Fibroblast of the conjunctiva (primary cell): ENCODE data around the gene TMEM19.
"Not testable (repeated sequence)": the region's sequence is repeated elsewhere in the genome, so short reads cannot be mapped to it uniquely, and the experiment has no call there.

ENCODE experiments used
- DNase-seq: peaks from one replicate; pipeline ENCODE4 v3.0.0-alpha.2; 2010; ENCODE audit warnings: low read depth

TMEM19 gene

GRCh38 chr12:71666259-71666658 is 19.6 kb upstream of the TMEM19 start:
- DNase-seq: no peak

DNA sequence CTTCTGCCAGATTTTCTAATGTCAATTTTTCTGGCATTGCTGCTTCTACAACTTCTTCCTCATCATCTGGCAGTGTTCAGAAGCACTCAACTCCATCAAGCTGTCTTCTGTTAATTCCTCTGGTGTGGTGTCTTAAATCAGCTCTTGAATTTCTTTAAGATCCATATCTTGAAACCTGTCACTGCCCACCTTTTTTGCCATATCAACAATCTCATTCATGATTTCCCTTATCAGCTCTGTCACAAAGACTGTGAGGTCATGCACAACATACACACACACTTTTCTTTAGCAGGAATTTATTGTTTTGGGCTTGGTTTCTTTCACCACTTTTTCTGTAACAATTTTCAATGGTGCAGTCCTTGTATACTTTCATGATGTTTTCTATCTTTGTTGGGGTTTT is 14.6 kb upstream of the TMEM19 start:
- no peak for DNase-seq

GRCh38 chr12:71671816-71672215 is 14.1 kb upstream of the TMEM19 start:
- no peak for DNase-seq

DNA sequence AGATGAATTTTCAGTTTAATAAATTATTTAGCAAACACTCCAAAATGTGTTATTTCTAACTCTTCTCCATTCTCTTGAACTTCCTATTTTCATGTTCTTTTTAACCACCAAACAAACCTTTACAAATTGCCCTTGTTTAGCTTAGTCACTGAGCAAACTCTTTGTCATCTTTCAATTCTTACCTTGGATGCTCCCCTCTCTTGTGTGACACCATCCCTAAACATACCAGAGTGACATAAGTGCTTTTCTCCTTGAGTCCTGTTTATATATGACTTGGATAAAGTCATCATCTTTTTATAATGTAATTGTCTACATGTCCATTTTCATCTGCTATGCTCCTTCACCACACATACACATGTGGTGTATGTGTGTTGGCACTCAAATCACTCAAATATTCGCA is 3.4 kb upstream of the TMEM19 start:
- no peak for DNase-seq

DNA sequence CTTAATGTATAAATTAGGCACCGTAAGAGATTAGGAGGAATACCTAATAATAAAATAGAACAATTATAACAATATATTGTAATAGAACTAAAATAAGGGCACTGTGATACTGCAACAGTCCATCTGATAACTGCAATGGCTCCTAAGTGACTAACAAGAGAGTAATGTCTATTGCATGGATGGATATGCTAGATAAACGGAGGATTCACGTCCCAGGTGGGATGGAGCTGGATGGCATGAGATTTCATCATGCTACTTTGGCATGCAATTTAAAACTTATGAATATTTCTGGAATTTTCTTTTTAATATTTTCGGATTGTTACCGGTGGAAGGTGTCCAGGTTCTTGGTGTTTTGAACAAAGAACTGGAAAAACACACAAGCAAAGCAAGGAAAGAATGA is 2.2 kb upstream of the TMEM19 start:
- no peak for DNase-seq

GRCh38 chr12:71684081-71684480 is 1.8 kb upstream of the TMEM19 start:
- no peak for DNase-seq

DNA sequence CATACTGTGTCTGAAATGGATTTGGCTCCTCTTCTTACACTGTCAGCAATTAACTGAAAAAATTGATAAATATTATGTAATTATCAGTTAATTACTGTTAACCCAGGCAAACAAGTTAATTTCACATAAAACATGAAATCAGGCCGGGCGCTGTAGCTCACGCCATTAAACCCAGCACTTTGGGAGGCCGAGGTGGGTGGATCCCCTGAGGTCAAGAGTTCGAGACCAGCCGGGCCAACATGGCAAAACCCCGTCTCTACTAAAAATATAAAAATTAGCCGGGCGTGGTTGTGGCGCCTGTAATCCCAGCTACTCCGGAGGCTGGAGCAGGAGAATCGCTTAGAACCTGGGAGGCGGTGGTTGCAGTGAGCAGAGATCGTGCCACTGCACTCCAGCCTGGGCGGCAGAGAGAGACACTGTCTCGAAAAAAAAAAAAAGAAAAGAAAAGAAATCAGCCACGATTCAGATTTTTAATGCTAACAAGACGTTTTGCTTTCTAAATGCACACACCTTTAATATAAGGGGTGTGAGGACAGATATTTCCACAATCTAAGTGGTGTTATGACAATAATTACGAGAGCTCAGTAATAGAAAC is 473 bp upstream of the TMEM19 start:
- DNase-seq: no peak

DNA sequence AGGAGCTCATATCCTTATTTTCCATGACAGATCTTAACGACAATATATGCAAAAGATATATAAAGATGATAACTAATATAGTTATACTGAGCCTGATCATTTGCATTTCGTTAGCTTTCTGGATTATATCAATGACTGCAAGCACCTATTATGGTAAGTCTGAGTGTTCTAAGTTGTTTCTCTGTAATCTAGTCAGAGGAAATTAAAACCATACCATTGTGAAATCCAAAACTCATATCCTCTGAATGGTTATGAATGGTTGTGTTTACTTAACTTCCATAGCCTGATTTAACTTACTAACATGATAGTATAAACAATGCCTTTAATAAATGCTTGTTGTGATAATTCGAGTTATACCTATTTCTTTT is 760 bp downstream of the TMEM19 start:
- no peak for DNase-seq

GRCh38 chr12:71687172-71687571 is 1.3 kb downstream of the TMEM19 start:
- not testable (repeated sequence) for DNase-seq

DNA sequence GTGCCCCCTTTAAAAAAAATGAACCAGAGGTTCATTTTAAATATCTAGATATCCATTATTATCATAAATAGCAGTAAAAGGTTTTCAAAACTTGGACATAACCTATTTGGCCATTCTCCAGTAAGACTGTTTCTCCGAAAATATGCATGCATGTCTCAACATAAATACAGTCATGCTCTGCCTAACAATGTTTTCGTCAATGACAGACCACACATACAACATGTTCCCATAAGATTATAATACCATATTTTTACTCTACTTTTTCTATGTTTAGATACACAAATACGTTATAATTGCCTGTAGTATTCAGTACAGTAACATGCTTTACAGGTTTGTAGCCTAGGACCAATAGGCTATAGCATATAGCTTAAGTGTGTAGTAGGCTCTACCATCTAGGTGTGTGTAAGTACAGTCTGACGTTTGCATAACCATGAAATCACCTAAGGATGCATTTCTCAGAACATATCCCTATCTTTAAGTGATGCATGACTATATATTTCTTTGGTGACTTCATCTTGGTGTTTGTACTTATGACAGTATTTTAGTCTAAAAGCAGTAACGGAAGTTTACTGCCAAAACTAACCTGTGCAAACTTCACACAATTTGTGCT is 3.2 kb downstream of the TMEM19 start:
- DNase-seq: no peak

DNA sequence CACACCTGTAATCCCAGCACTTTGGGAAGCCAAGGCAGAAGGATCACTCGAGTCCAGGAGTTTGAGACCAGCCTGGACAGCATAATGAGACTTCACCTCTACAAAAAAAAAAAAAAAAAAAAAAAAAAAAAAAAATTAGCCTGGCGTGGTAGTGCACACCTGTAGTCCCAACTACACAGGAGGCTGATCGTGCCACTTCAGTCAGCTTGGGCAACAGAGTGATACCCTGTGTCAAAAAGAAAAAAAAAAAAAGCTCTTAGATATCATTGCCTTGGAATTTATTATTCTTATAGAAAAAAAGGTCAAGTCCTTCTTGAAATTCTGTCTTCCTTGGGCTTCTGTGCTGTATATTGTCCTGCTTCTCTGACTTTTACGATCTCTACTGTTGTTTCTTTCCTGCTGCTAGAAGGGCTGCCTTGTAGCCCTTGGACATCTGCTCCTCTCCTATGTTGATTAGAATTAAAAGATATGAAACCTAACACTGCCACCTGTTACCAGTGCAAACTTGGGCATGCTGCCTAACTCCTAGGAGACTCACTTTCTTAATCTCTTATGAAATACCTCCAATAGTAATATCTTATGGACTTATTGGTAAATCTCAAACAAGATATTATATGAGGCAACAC is 5.7 kb downstream of the TMEM19 start:
- no peak for DNase-seq

DNA sequence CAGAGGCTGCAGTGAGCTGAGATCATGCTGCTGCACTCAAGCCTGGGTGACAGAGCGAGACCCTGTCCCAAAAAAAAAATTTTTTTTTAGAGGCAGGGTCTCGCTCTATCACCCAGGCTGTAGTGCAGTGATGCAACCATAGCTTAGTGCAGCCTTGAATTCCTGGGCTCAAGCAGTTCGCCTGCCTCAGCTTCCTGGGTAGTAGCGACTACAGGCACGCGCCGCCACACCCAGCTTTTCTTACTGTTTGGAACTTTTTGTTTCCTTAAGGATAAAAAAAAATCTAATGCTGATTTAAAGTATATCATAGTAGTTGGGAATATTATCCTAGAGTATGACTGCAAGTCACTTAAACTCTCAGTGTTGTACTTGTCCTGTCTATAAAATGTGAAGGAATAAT is 7.2 kb downstream of the TMEM19 start:
- no peak for DNase-seq

- not testable (repeated sequence) for DNase-seq
Measured at GRCh38 chr12:71693651-71694050, 7.8 kb downstream of the TMEM19 start.

DNA sequence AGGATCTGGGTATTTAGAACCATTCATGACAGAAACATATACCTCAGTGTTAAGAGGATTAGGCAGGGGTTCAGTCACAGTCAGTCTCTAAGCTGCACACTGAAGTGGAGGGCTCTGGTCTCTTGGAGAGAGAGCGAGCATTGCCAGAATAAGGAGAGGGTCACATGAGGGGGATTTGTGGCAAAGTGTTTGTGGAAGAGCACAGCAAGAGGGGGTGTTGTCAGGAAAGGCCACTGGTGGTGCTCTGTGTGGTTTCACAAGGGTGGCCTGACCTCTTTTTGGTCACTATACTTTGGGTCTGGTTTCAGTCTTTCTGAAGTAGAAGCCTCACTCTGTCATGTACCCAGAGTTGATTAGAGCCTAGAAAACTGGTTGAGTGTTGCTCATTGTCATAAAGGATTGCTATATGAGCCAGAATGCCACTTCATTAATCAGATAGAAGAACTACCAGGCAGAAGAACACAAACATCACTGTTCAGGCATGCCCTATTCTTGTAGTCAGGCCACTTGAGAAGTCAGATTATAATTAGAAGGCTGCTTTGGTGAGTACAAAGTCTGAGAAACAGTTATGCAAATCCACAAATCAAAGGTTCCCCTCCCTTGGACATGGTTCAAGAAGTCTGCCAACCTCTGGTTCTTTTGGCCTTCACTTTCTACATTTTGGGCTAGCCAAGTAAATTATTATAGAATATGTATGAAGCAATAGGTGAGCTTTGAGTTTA is 8.4 kb downstream of the TMEM19 start:
- no peak for DNase-seq

- no peak for DNase-seq
Measured at GRCh38 chr12:71695782-71696181, 9.9 kb downstream of the TMEM19 start.

DNA sequence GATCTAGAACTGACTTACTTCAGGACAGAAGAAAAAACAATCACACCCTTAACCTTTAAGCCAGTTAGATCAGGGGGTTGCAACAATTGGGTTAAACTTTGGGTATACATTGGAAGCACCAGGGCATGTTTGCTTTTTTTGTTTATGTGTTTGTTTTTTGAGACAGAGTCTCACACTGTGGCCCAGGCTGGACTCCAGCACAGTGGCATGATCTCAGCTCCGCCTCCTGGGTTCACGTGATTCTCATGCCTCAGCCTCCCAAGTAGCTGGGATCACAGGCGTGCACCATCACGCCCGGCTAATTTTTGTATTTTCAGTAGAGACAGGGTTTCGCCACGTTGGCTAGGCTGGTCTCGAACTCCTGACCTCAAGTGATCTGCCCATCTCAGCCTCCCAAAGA is 16.3 kb downstream of the TMEM19 start:
- not testable (repeated sequence) for DNase-seq

DNA sequence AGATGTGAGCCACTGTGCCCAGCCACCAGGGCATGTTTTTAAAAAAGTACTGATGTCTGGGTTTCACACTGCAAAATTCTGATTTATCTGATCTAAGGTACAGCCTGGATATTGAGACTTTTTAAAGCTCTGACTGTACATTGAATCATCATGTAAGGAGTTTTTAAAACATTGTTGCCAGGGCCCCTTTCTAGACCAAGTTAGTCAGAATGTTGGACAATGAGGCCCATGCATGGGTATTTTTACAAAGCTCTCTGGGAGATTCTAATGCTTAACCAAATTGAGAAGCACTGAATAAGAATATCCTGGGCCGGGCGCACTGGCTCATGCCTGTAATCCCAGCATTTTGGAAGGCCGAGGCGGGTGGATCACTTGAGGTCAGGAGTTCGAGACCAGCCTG is 16.7 kb downstream of the TMEM19 start:
- DNase-seq: no peak

GRCh38 chr12:71703206-71703605 is 17.3 kb downstream of the TMEM19 start:
- DNase-seq: no peak

GRCh38 chr12:71704920-71705319 is 19.0 kb downstream of the TMEM19 start:
- DNase-seq: no peak

DNA sequence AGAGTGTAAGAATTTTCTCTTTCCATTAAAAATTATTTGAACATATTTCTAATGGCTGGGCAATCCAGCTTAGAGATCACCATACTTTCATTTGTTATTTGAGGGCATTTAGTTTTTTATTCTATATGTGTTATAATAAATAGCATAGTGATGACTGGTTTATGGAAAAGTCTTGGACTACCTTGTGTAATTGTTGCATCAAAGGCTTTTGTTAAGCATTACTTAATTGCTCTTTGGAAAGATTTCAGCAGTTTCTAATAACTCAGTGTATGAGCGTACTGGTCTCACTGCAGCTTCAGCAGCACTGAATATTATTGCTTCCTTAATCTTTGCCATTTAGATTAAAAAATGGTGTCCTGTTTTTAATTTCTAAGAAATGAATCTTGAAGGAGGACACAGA is 22.8 kb downstream of the TMEM19 start:
- no peak for DNase-seq

DNA sequence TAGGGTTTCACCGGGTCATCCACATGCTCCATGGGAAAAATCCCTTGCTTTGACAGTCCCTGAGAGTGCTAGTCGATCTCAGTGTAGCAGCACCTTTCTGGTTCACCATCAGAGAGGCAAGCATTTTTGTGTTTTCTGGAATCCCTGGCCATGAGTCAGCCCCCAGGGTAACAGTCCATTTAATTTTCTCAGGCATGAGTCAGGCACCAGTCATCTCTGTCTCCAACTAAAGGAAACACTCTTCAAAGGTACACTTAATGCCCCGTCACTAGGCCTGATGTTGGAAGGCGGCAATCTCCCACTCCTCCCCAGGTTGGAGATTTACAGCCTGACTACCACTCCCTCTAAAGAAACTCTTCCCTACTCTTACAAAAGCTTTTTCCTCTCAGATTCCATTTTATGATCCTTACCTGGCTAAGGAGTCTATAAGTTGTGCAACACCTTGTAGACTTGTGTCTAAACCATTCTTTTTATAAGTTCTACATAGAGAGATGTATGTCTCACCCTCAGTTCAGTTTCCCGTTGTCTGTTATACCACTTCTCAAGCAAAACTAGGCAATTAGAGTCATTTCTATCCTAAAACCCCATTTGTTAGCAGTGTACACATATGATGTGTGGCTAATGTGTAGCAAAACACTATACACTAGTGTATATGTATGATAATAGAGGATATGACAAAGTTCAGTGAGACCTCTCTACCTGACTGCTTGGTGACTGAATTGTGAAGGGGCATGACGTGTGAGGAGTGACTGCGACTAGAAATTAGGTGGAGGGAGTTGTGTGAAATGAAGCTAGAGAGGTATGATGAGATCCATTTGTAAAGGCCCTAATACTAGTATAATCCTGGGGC is 24.6 kb downstream of the TMEM19 start:
- peak; percentile 37 for DNase-seq

DNA sequence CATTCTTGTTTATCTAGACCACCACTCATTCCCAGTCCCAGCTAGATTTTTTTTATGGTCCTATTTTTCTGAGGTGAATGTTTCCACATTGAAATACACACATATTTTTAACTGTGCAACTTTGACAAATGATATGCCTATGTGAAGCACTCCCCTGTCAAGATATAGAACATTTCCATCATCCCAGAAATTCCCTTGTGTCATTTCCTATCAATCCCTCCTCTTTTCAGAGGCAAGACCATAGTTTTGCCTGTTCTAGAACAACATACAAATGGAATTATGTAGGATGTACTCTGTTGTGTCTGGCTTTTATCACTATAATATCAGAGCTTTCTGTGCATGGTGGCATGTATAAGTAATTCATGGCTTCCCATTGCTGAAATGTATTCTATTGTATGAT is 32.7 kb downstream of the TMEM19 start:
- DNase-seq: no peak
